Mesenchymal stem cell (in vitro differentiated cells and primary cell): ENCODE results near the gene ESYT2.

Experiments used
- DNase-seq: peaks from one replicate; pipeline ENCODE4 v3.0.0-alpha.2; 2013
- H2AFZ ChIP-seq: one replicate; pipeline ENCODE4 v1.6.1; 2013; ENCODE audit warnings: low read depth, mild to moderate bottlenecking, control low read depth, inconsistent platforms, low read length, moderate library complexity
- H2AK5ac ChIP-seq: 2 replicates; pipeline ENCODE4 v1.6.1; 2013; ENCODE audit warnings: low read length, moderate library complexity, mild to moderate bottlenecking, inconsistent platforms; ENCODE audit not compliant: severe bottlenecking
- H2BK120ac ChIP-seq: one replicate; pipeline ENCODE4 v1.6.1; 2013; ENCODE audit warnings: low read depth, mild to moderate bottlenecking, inconsistent platforms, low read length, moderate library complexity
- H2BK12ac ChIP-seq, 2 experiments: one replicate each; pipeline ENCODE4 v1.6.1; 2013; ENCODE audit warnings: inconsistent platforms in 2 of 2, low read length in 2 of 2, mild to moderate bottlenecking in 2 of 2, moderate library complexity in 2 of 2, control low read depth in 1 of 2
- H2BK15ac ChIP-seq: one replicate; pipeline ENCODE4 v1.6.1; 2013; ENCODE audit warnings: mild to moderate bottlenecking, low read depth, inconsistent platforms; ENCODE audit not compliant: poor library complexity, severe bottlenecking
- H2BK5ac ChIP-seq: 2 replicates; pipeline ENCODE4 v1.6.1; 2013; ENCODE audit warnings: low read depth, mild to moderate bottlenecking, low read length, control low read depth, inconsistent platforms; ENCODE audit not compliant: poor library complexity, severe bottlenecking
- H3K14ac ChIP-seq, 2 experiments: one replicate each; pipeline ENCODE4 v1.6.1; 2013; ENCODE audit warnings: inconsistent platforms in 2 of 2, low read length in 2 of 2, control low read depth in 1 of 2, mild to moderate bottlenecking in 1 of 2, moderate library complexity in 1 of 2
- H3K18ac ChIP-seq, 2 experiments: one replicate each; pipeline ENCODE4 v1.6.1; 2013; ENCODE audit warnings: inconsistent platforms in 2 of 2, low read length in 2 of 2, control low read depth in 1 of 2, low read depth in 1 of 2, mild to moderate bottlenecking in 1 of 2
- H3K23ac ChIP-seq, 2 experiments: one replicate each; pipeline ENCODE4 v1.6.1; 2013; ENCODE audit warnings: inconsistent platforms in 2 of 2, low read length in 2 of 2, mild to moderate bottlenecking in 2 of 2, moderate library complexity in 2 of 2, control low read depth in 1 of 2
- H3K27ac ChIP-seq: 2 replicates; pipeline ENCODE4 v1.5.1; 2013; ENCODE audit warnings: mild to moderate bottlenecking, moderate library complexity, low read length, control low read depth, inconsistent platforms; ENCODE audit not compliant: poor library complexity, severe bottlenecking
- H3K27me3 ChIP-seq, 2 experiments: 2 replicates each; pipeline versions ENCODE4 v1.6.1 to v1.7.0; 2013; ENCODE audit warnings: low read length in 2 of 2, mild to moderate bottlenecking in 2 of 2, moderate library complexity in 2 of 2, control low read depth in 1 of 2, inconsistent platforms in 1 of 2; ENCODE audit not compliant: control insufficient read depth in 1 of 2, insufficient read depth in 1 of 2
- H3K36me3 ChIP-seq, 2 experiments: 2 replicates each; pipeline versions ENCODE4 v1.6.1 to v1.7.0; 2013; ENCODE audit warnings: low read length in 2 of 2, control low read depth in 1 of 2, inconsistent platforms in 1 of 2, low read depth in 1 of 2, mild to moderate bottlenecking in 1 of 2; ENCODE audit not compliant: insufficient read depth in 2 of 2, control insufficient read depth in 1 of 2
- H3K4ac ChIP-seq, 2 experiments: one replicate each; pipeline ENCODE4 v1.6.1; 2013; ENCODE audit warnings: inconsistent platforms in 2 of 2, low read length in 2 of 2, mild to moderate bottlenecking in 2 of 2, moderate library complexity in 2 of 2, control low read depth in 1 of 2, low read depth in 1 of 2
- H3K4me1 ChIP-seq: 2 replicates; pipeline ENCODE4 v1.6.1; 2013; ENCODE audit warnings: low read depth, low read length, control low read depth; ENCODE audit not compliant: control insufficient read depth, insufficient read depth
- H3K4me2 ChIP-seq: 2 replicates; pipeline ENCODE4 v1.6.1; 2013; ENCODE audit warnings: low read length, mild to moderate bottlenecking, inconsistent platforms; ENCODE audit not compliant: poor library complexity, severe bottlenecking
- H3K4me3 ChIP-seq, 2 experiments: 2 replicates each; pipeline versions ENCODE4 v1.5.1 to v1.7.0; 2013; ENCODE audit warnings: low read length in 2 of 2, mild to moderate bottlenecking in 2 of 2, control low read depth in 1 of 2, low read depth in 1 of 2; ENCODE audit not compliant: insufficient read depth in 1 of 2
- H3K79me1 ChIP-seq: replicated peaks from 2 replicates; pipeline ENCODE4 v1.6.1; 2013; ENCODE audit warnings: mild to moderate bottlenecking, control low read depth, low read length, inconsistent platforms; ENCODE audit not compliant: poor library complexity, severe bottlenecking
- H3K9ac ChIP-seq: 2 replicates; pipeline ENCODE4 v1.7.0; 2013; ENCODE audit warnings: mild to moderate bottlenecking, low read length, moderate library complexity
- H3K9me3 ChIP-seq: 2 replicates; pipeline ENCODE4 v1.7.0; 2013; ENCODE audit warnings: mild to moderate bottlenecking, low read length; ENCODE audit not compliant: control insufficient read depth
- H4K8ac ChIP-seq: one replicate; pipeline ENCODE4 v1.6.1; 2013; ENCODE audit warnings: inconsistent platforms, mild to moderate bottlenecking, low read length, moderate library complexity
- H4K91ac ChIP-seq: one replicate; pipeline ENCODE4 v1.6.1; 2013; ENCODE audit warnings: mild to moderate bottlenecking, low read length, inconsistent platforms
- WGBS: methylation state at CpG from one replicate; pipeline ENCODE4 v1.1.7; 2013; ENCODE audit warnings: mixed read lengths; 5-methylcytosine and 5-hydroxymethylcytosine counted together

Gene ESYT2

GRCh38 chr7:158849768-158850544, 20.6 kb upstream of the ESYT2 start:
- 86% methylated on average over 5 of the region's 5 CpGs for WGBS
- no peak overlapping the region for H4K8ac ChIP-seq
- H2BK15ac ChIP-seq = no peak overlapping the region
- peaks cover 2% of the 10 kb centered on the region for H3K4me1 ChIP-seq
- no peak overlapping the region for H3K18ac ChIP-seq
- no peak overlapping the region for H3K23ac ChIP-seq
- H2BK5ac ChIP-seq = no peak overlapping the region
- H3K9ac ChIP-seq = no peak overlapping the region
- H3K4ac ChIP-seq = no peak overlapping the region
- no peak overlapping the region for H3K14ac ChIP-seq
- H2AFZ ChIP-seq = no peak overlapping the region
- no peaks in the 10 kb centered on the region for H3K36me3 ChIP-seq
- no peak overlapping the region for H3K27ac ChIP-seq
- H3K4me3 ChIP-seq = no peak overlapping the region
- DNase-seq = no peak
- H3K4me2 ChIP-seq = no peak overlapping the region
- H2AK5ac ChIP-seq = no peak overlapping the region
- H2BK120ac ChIP-seq = no peak overlapping the region
- H4K91ac ChIP-seq = no peak overlapping the region
- H3K79me1 ChIP-seq = no peaks in the 10 kb centered on the region
- H3K27me3 ChIP-seq = no peaks in the 10 kb centered on the region
- H2BK12ac ChIP-seq = no peak overlapping the region
- H3K9me3 ChIP-seq = no peaks in the 10 kb centered on the region

- no peaks in the 10 kb centered on the region for H3K79me1 ChIP-seq
- no peaks in the 10 kb centered on the region for H3K36me3 ChIP-seq
- H3K4me3 ChIP-seq = no peak overlapping the region
- H3K4me2 ChIP-seq = no peak overlapping the region
- no peaks in the 10 kb centered on the region for H3K27me3 ChIP-seq
- H2BK120ac ChIP-seq = no peak overlapping the region
- H3K18ac ChIP-seq = no peak overlapping the region
- 90% methylated on average over 5 of the region's 5 CpGs for WGBS
- H2AK5ac ChIP-seq = no peak overlapping the region
- peaks cover 2% of the 10 kb centered on the region for H3K4me1 ChIP-seq
- H4K8ac ChIP-seq = no peak overlapping the region
- no peak overlapping the region for H3K23ac ChIP-seq
- no peak overlapping the region for H2BK5ac ChIP-seq
- no peak overlapping the region for H3K4ac ChIP-seq
- H3K14ac ChIP-seq = no peak overlapping the region
- no peak for DNase-seq
- H3K27ac ChIP-seq = no peak overlapping the region
- H2BK12ac ChIP-seq = no peak overlapping the region
- no peak overlapping the region for H2AFZ ChIP-seq
- no peak overlapping the region for H2BK15ac ChIP-seq
- H3K9ac ChIP-seq = no peak overlapping the region
- no peaks in the 10 kb centered on the region for H3K9me3 ChIP-seq
- H4K91ac ChIP-seq = no peak overlapping the region
Observed at GRCh38 chr7:158849442-158849767, 20.1 kb upstream of the ESYT2 start.

GRCh38 chr7:158847451-158847866, 18.1 kb upstream of the ESYT2 start:
- no peaks in the 10 kb centered on the region for H3K36me3 ChIP-seq
- no peak overlapping the region for H3K4me2 ChIP-seq
- H3K27me3 ChIP-seq = no peaks in the 10 kb centered on the region
- H3K9ac ChIP-seq = peak overlapping the region; percentile 85
- H3K23ac ChIP-seq = no peak overlapping the region
- peak overlapping the region in 1 of 2 experiments; percentile 61 for H3K4me3 ChIP-seq
- H2BK5ac ChIP-seq = no peak overlapping the region
- no peak overlapping the region for H2AK5ac ChIP-seq
- no peak overlapping the region for H2BK120ac ChIP-seq
- no peaks in the 10 kb centered on the region for H3K9me3 ChIP-seq
- H2AFZ ChIP-seq = no peak overlapping the region
- H3K4me1 ChIP-seq = peaks cover 2% of the 10 kb centered on the region
- no peaks in the 10 kb centered on the region for H3K79me1 ChIP-seq
- no peak overlapping the region for H4K8ac ChIP-seq
- no peak overlapping the region for H3K14ac ChIP-seq
- no peak overlapping the region for H4K91ac ChIP-seq
- peak; percentile 24 for DNase-seq
- no peak overlapping the region for H2BK12ac ChIP-seq
- H3K27ac ChIP-seq = no peak overlapping the region
- no peak overlapping the region for H3K18ac ChIP-seq
- H3K4ac ChIP-seq = no peak overlapping the region
- H2BK15ac ChIP-seq = no peak overlapping the region
- WGBS = 79% methylated on average over 1 of the region's 1 CpG

DNA sequence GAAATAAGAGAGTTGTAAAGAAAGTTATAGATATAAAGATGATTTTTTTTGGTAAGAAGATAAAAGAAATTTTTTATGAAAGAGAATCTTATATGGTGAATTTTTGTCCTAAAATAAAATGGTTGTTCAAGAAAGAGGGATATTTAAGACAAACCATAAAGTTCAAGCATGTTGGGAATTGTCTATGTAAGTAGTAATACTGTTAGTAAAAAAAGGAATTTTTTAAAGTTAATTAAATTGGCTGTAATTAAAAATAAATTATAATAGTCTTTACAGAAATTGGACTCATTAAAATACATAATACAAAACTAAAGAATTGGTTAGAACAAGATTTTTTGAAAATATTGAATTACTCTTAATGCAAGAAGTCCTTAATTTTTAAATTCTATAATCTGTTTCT, 17.0 kb upstream of the ESYT2 start:
- H3K9me3 ChIP-seq = no peaks in the 10 kb centered on the region
- peak overlapping the region; percentile 85 for H3K9ac ChIP-seq
- no peaks in the 10 kb centered on the region for H3K36me3 ChIP-seq
- H2BK5ac ChIP-seq = no peak overlapping the region
- no peak overlapping the region for H3K4ac ChIP-seq
- H4K8ac ChIP-seq = no peak overlapping the region
- H2AK5ac ChIP-seq = no peak overlapping the region
- no peak overlapping the region for H4K91ac ChIP-seq
- no peak overlapping the region for H2BK120ac ChIP-seq
- no peaks in the 10 kb centered on the region for H3K27me3 ChIP-seq
- no peak overlapping the region for H2BK12ac ChIP-seq
- H2BK15ac ChIP-seq = no peak overlapping the region
- H2AFZ ChIP-seq = no peak overlapping the region
- DNase-seq = no peak
- no peak overlapping the region for H3K23ac ChIP-seq
- H3K4me1 ChIP-seq = peaks cover 2% of the 10 kb centered on the region
- H3K18ac ChIP-seq = no peak overlapping the region
- no peak overlapping the region for H3K14ac ChIP-seq
- H3K79me1 ChIP-seq = no peaks in the 10 kb centered on the region
- no peak overlapping the region for H3K4me3 ChIP-seq
- no peak overlapping the region for H3K27ac ChIP-seq
- H3K4me2 ChIP-seq = no peak overlapping the region
